K562 (cell line): ENCODE measurements around the gene C11orf52. TPM values are rescaled to one million over a fixed set of nuclear protein-coding genes. Genes with fewer than 3 reads are reported as not detected.

Experiments used
- C11orf30 ChIP-seq: fragments of 450-650 bp; IDR thresholded peaks from 2 replicates; pipeline ENCODE4 v1.6.1; 2016; ENCODE audit warnings: low read depth, mild to moderate bottlenecking
- CAMTA2 ChIP-seq: fragments of 250-450 bp; sonication (Bioruptor Pico); conservative IDR thresholded peaks from 2 replicates; pipeline ENCODE4 v1.5.1; 2022
- CBX8 ChIP-seq: fragments of 200-600 bp; sonication (generic); IDR thresholded peaks from 2 replicates; pipeline ENCODE4 v1.6.1; 2012; ENCODE audit warnings: borderline replicate concordance, mixed run types, low read depth, mild to moderate bottlenecking, moderate library complexity, mixed read lengths, low read length, control low read depth, inconsistent platforms; ENCODE audit not compliant: poor library complexity, severe bottlenecking; ENCODE audit errors: extremely low read depth
- CXXC5 ChIP-seq: fragments of 250-450 bp; sonication (Bioruptor Pico); IDR thresholded peaks from 2 replicates; pipeline ENCODE4 v1.8.0; 2022; ENCODE audit warnings: inconsistent platforms, mild to moderate bottlenecking, moderate library complexity
- LARP7 ChIP-seq: fragments of 450-650 bp; IDR thresholded peaks from 2 replicates; pipeline ENCODE4 v1.6.1; 2016
- MIER1 ChIP-seq: fragments of 450-650 bp; IDR thresholded peaks from 2 replicates; pipeline ENCODE4 v1.6.1; 2016; ENCODE audit warnings: antibody characterized with exemption, mild to moderate bottlenecking, low read depth
- RAD51 ChIP-seq: fragments of 450-650 bp; IDR thresholded peaks from 2 replicates; pipeline ENCODE4 v1.7.1; 2016; ENCODE audit warnings: low read depth, mild to moderate bottlenecking, borderline replicate concordance
- RBBP5 ChIP-seq: fragments of 200-600 bp; sonication (generic); IDR thresholded peaks from 2 replicates; pipeline ENCODE4 v1.6.1; 2012; ENCODE audit warnings: borderline replicate concordance, mild to moderate bottlenecking, low read length, control low read depth, inconsistent platforms; ENCODE audit not compliant: insufficient read depth, poor library complexity, severe bottlenecking
- SMAD4 ChIP-seq: fragments of 250-450 bp; sonication (Bioruptor Pico); conservative IDR thresholded peaks from 2 replicates; pipeline ENCODE4 v1.8.0; 2021; ENCODE audit warnings: inconsistent platforms, mild to moderate bottlenecking, moderate library complexity
- SMARCA5 ChIP-seq: fragments of 450-650 bp; IDR thresholded peaks from 2 replicates; pipeline ENCODE4 v1.6.1; 2016
- ZBTB17 ChIP-seq: fragments of 450-650 bp; formaldehyde crosslinking; IDR thresholded peaks from 2 replicates; pipeline ENCODE4 v1.4.0; 2020; ENCODE audit warnings: mild to moderate bottlenecking
- ZBTB7A ChIP-seq: IDR thresholded peaks from 2 replicates; pipeline ENCODE4 v1.6.1; 2011; ENCODE audit warnings: low read depth, mild to moderate bottlenecking, low read length, moderate library complexity, borderline replicate concordance; ENCODE audit not compliant: control insufficient read depth
- ZFP1 ChIP-seq: fragments of 450-650 bp; formaldehyde crosslinking; IDR thresholded peaks from 2 replicates; pipeline ENCODE4 v1.4.0; 2020; ENCODE audit warnings: mild to moderate bottlenecking, mixed read lengths
- ZNF124 ChIP-seq: sonication (generic); formaldehyde crosslinking; IDR thresholded peaks from 2 replicates; pipeline ENCODE4 v1.8.1; 2022; ENCODE audit warnings: missing genetic modification reagents
- ZNF766 ChIP-seq: fragments of 200-800 bp; sonication (Bioruptor generic); conservative IDR thresholded peaks from 2 replicates; pipeline ENCODE4 v1.6.1; 2016; ENCODE audit warnings: missing genetic modification characterization, missing compliant biosample characterization
- polyA plus RNA-seq, 8 experiments: library from polyadenylated mRNA; depleted of rRNA in 4 of 8; stranded (reverse) in 5 of 8; unstranded in 3 of 8; fragments of >200 nt; fragmentation: Nextera tagmentation in 2 of 8; fragmentation: Illumina TruSeq in 1 of 8; extraction: Ambion mirVana in 2 of 8; extraction: Trizol in 1 of 8; gene quantifications; 2 replicates each; pipeline versions ENCODE4 v1.2.1 to v1.2.3, GENCODE V29; 2011 to 2014; ENCODE audit warnings: inconsistent platforms in 1 of 8, missing spikeins in 1 of 8
- total RNA-seq, 7 experiments: library from RNA; depleted of rRNA in 6 of 7; stranded (reverse); fragments of >200 nt in 6 of 7; fragmentation: Illumina TruSeq in 2 of 7; extraction: Trizol in 2 of 7; gene quantifications; 2 replicates each; pipeline versions ENCODE4 v1.2.1 to v1.2.3, GENCODE V29; 2011 to 2021; ENCODE audit warnings: low replicate concordance in 1 of 7
- TF ChIP-seq, protein P1 (sequence below): fragments of 250-450 bp; sonication (Bioruptor Pico); IDR thresholded peaks from 2 replicates; pipeline ENCODE4 v1.8.0; 2022; ENCODE audit warnings: inconsistent platforms
- TF ChIP-seq, protein P2 (sequence below), 2 experiments: IDR thresholded peaks in 1 of 2; conservative IDR thresholded peaks in 1 of 2; 2 replicates each; pipeline ENCODE4 v1.6.1; 2016; ENCODE audit warnings: low read depth in 2 of 2, mild to moderate bottlenecking in 1 of 2, missing compliant biosample characterization in 1 of 2, missing genetic modification characterization in 1 of 2, moderate library complexity in 1 of 2
- TF ChIP-seq, protein P3 (sequence below): fragments of 450-650 bp; IDR thresholded peaks from 2 replicates; pipeline ENCODE4 v1.6.1; 2017; ENCODE audit warnings: antibody characterized with exemption, mild to moderate bottlenecking

The C11orf52 gene
- total and polyA plus RNA-seq, 9 of the 15 experiments (the other 6 are each of a cell fraction or from before 2014, with no cell fraction given) = 0.29 to 2.9 (median 1.0) TPM

DNA sequence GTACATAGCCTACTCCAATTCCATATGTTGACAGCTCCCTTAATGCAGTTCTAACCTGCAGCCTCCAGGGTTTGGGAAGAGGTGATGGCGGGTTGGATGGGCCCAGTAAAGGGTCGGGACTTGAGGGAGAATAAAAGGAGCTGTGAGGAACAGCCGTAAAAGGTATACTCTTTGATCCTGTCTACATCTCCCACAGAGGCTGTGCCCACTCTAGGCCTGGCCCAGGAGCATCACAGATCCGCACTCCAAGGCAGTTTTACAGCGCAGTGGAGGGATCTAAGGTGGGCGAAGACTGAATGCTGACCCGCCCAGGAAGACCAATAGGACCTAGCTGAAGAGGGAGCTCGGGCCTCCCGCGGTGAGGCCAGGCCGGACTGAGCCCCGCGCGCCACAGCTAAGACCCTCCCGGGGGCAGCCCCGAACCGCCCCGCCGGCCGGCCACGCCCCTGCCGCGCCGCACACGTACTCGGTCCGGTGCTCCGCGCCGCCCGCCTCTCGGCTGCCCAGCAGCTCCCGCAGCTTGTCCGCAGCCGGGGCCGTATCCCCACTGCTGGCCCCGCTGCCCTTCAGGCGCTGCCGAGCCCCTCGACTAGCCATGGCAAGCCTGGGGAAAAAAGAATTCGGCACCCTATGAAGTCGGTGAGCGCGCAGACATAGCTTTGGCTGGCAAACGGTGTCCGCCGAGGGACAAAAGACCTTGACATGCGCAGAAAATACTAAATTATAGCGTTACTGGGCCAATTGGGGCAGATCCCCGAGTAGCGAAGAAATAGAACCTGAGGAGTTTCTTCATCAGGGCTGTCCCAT is 47.6 kb upstream of the C11orf52 start, which contains the start of gene ALG9 (continued):
- TF ChIP-seq, protein P1, sequence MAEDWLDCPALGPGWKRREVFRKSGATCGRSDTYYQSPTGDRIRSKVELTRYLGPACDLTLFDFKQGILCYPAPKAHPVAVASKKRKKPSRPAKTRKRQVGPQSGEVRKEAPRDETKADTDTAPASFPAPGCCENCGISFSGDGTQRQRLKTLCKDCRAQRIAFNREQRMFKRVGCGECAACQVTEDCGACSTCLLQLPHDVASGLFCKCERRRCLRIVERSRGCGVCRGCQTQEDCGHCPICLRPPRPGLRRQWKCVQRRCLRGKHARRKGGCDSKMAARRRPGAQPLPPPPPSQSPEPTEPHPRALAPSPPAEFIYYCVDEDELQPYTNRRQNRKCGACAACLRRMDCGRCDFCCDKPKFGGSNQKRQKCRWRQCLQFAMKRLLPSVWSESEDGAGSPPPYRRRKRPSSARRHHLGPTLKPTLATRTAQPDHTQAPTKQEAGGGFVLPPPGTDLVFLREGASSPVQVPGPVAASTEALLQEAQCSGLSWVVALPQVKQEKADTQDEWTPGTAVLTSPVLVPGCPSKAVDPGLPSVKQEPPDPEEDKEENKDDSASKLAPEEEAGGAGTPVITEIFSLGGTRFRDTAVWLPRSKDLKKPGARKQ (CRISPR knock-in tag) = no peak
- TF ChIP-seq, protein P2, sequence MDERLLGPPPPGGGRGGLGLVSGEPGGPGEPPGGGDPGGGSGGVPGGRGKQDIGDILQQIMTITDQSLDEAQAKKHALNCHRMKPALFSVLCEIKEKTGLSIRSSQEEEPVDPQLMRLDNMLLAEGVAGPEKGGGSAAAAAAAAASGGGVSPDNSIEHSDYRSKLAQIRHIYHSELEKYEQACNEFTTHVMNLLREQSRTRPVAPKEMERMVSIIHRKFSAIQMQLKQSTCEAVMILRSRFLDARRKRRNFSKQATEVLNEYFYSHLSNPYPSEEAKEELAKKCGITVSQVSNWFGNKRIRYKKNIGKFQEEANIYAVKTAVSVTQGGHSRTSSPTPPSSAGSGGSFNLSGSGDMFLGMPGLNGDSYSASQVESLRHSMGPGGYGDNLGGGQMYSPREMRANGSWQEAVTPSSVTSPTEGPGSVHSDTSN (CRISPR knock-in tag; IDR thresholded peaks at IDR 0.05; ENCODE audit: low read depth) = no peak
- TF ChIP-seq, protein P2 (tag; conservative IDR thresholded peaks at IDR 0.05; ENCODE audit: low read depth) = peak; percentile 20; the same call in 1 of the 2 replicates
- TF ChIP-seq SMAD4 = peak; percentile 53; the same call in 1 of the 2 replicates
- TF ChIP-seq ZNF766 (CRISPR knock-in tag) = 0 out of 2 replicates have a peak, but pooled peaks have one; percentile 25
- TF ChIP-seq RAD51 = no peak
- no peak; the same call in 1 of the 2 replicates for TF ChIP-seq MIER1
- TF ChIP-seq, protein P3, sequence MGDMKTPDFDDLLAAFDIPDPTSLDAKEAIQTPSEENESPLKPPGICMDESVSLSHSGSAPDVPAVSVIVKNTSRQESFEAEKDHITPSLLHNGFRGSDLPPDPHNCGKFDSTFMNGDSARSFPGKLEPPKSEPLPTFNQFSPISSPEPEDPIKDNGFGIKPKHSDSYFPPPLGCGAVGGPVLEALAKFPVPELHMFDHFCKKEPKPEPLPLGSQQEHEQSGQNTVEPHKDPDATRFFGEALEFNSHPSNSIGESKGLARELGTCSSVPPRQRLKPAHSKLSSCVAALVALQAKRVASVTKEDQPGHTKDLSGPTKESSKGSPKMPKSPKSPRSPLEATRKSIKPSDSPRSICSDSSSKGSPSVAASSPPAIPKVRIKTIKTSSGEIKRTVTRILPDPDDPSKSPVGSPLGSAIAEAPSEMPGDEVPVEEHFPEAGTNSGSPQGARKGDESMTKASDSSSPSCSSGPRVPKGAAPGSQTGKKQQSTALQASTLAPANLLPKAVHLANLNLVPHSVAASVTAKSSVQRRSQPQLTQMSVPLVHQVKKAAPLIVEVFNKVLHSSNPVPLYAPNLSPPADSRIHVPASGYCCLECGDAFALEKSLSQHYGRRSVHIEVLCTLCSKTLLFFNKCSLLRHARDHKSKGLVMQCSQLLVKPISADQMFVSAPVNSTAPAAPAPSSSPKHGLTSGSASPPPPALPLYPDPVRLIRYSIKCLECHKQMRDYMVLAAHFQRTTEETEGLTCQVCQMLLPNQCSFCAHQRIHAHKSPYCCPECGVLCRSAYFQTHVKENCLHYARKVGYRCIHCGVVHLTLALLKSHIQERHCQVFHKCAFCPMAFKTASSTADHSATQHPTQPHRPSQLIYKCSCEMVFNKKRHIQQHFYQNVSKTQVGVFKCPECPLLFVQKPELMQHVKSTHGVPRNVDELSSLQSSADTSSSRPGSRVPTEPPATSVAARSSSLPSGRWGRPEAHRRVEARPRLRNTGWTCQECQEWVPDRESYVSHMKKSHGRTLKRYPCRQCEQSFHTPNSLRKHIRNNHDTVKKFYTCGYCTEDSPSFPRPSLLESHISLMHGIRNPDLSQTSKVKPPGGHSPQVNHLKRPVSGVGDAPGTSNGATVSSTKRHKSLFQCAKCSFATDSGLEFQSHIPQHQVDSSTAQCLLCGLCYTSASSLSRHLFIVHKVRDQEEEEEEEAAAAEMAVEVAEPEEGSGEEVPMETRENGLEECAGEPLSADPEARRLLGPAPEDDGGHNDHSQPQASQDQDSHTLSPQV = no peak
- no peak for TF ChIP-seq CBX8
- 0 out of 2 replicates have a peak, but pooled peaks have one; percentile 56 for TF ChIP-seq CAMTA2 (CRISPR knock-in tag)
- TF ChIP-seq ZBTB7A = peak; percentile 92
- peak; percentile 49; the same call in 1 of the 2 replicates for TF ChIP-seq ZBTB17 (CRISPR knock-in tag)
- TF ChIP-seq C11orf30 = peak; percentile 59; the same call in 1 of the 2 replicates
- no peak for TF ChIP-seq ZFP1 (CRISPR knock-in tag)
- TF ChIP-seq RBBP5 = peak; percentile 98
- TF ChIP-seq CXXC5 (CRISPR knock-in tag) = peak; percentile 91
- no peak for TF ChIP-seq ZNF124 (CRISPR knock-in tag)
- no peak for TF ChIP-seq SMARCA5
- 0 out of 2 replicates have a peak, but pooled peaks have one; percentile 29 for TF ChIP-seq LARP7
